Peyer's patch (tissue), 4 donors: ENCODE data around the gene UNC13C. TPM values are rescaled to one million over a fixed set of nuclear protein-coding genes. Genes with fewer than 3 reads are reported as not detected.

Source experiments
- DNase-seq, 3 donors: peaks; one replicate each; pipeline ENCODE4 v3.0.0-alpha.2; 2017 to 2019
- H3K27ac ChIP-seq, 4 donors: fragments of 200-600 bp; sonication (generic); one replicate each; pipeline ENCODE4 v1.5.1; 2016 to 2019
- H3K27me3 ChIP-seq, 2 donors: fragments of 200-600 bp; sonication (generic); one replicate each; pipeline ENCODE4 v1.5.1; 2019
- H3K36me3 ChIP-seq, 3 donors: fragments of 200-600 bp; sonication (generic); one replicate each; pipeline ENCODE4 v1.5.1; 2016 to 2019
- H3K4me1 ChIP-seq, 4 donors: fragments of 200-600 bp; sonication (generic); one replicate each; pipeline ENCODE4 v1.5.1; 2016 to 2019
- H3K4me3 ChIP-seq, 4 donors: fragments of 200-600 bp; sonication (generic); 1 replicate in 3 of 4; 2 replicates in 1 of 4; pipeline ENCODE4 v1.5.1; 2016 to 2019; ENCODE audit warnings: mild to moderate bottlenecking in 1 of 4
- H3K9me3 ChIP-seq, 4 donors: fragments of 200-600 bp; sonication (generic); one replicate each; pipeline ENCODE4 v1.5.1; 2016 to 2019; ENCODE audit warnings: mild to moderate bottlenecking in 1 of 4
- POLR2A ChIP-seq, 2 donors: fragments of 450-650 bp; IDR thresholded peaks; one replicate each; pipeline ENCODE4 v1.5.1; 2017; ENCODE audit warnings: antibody characterized with exemption in 2 of 2, mild to moderate bottlenecking in 2 of 2, moderate library complexity in 2 of 2
- total RNA-seq, 4 donors: library from RNA; depleted of rRNA; stranded (reverse); fragments of >200 nt; gene quantifications; one replicate each; pipeline ENCODE4 v1.1.0, GENCODE V29; 2016
- TF ChIP-seq, protein P1 (sequence below), 6 experiments: fragments of 450-650 bp in 4 of 6; fragments of 200-600 bp in 2 of 6; sonication (generic) in 1 of 6; IDR thresholded peaks; one replicate each; pipeline ENCODE4 v1.5.1; 2017 to 2019; ENCODE audit warnings: antibody characterized with exemption in 6 of 6, mild to moderate bottlenecking in 3 of 6, moderate library complexity in 1 of 6

The UNC13C gene
- total RNA-seq, 4 donors from 2014 or later = under 0.01 to 3.3 (median 0.35) TPM

DNA sequence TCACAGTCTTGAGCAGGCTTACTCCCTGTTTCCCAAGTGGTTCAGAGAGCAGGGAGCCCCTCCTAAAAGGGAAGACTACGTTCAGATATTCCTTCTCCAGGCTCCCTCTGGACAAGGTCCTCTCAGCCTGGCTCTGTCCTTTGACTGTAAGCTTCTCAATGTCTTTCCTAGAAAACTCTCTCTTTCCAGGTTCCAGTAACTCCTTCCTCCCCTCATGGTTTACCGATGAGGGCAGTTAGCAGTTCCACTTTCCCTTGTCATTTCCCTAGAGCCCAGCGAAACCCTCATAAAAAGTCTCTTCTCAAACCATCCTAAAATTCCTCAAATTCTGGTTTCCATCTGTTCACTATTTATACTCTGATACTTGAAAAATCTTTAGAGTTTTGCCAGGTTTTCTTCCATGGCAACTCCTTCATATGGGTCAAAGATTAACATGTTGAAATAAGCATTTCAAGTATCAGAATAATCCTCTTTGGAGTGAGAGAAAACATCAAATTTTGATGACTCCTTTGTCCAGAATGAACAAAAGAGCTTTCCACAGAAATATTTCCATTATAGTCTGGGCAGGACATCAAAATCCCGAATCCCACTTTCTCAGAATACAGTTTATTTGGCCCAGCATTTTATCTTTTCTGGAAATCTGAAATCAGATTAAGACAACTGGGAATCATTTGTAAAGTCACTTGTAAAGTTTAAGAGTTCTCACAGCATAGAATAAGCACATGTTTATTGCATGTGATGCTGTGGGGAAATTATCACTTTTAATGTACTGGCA is 599.4 kb downstream of the UNC13C start:
- H3K27me3 ChIP-seq = no peaks in the 10 kb centered on the region
- H3K9me3 ChIP-seq = peaks cover 0 to 2% (median 0%) of the 10 kb centered on the region in 4 donors
- no peak overlapping the region for H3K27ac ChIP-seq
- TF ChIP-seq, protein P1, sequence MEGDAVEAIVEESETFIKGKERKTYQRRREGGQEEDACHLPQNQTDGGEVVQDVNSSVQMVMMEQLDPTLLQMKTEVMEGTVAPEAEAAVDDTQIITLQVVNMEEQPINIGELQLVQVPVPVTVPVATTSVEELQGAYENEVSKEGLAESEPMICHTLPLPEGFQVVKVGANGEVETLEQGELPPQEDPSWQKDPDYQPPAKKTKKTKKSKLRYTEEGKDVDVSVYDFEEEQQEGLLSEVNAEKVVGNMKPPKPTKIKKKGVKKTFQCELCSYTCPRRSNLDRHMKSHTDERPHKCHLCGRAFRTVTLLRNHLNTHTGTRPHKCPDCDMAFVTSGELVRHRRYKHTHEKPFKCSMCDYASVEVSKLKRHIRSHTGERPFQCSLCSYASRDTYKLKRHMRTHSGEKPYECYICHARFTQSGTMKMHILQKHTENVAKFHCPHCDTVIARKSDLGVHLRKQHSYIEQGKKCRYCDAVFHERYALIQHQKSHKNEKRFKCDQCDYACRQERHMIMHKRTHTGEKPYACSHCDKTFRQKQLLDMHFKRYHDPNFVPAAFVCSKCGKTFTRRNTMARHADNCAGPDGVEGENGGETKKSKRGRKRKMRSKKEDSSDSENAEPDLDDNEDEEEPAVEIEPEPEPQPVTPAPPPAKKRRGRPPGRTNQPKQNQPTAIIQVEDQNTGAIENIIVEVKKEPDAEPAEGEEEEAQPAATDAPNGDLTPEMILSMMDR (IDR thresholded peaks at IDR 0.05) = no peak
- no peak for TF ChIP-seq POLR2A (IDR thresholded peaks at IDR 0.05)
- no peaks in the 10 kb centered on the region for H3K4me1 ChIP-seq
- H3K36me3 ChIP-seq = no peaks in the 10 kb centered on the region
- no peak for DNase-seq
- H3K4me3 ChIP-seq = no peak overlapping the region

- H3K4me3 ChIP-seq = no peak overlapping the region
- no peaks in the 10 kb centered on the region for H3K4me1 ChIP-seq
- no peak overlapping the region for H3K27ac ChIP-seq
- TF ChIP-seq POLR2A (IDR thresholded peaks at IDR 0.05) = no peak
- TF ChIP-seq, protein P1 (IDR thresholded peaks at IDR 0.05) = no peak
- H3K27me3 ChIP-seq = no peaks in the 10 kb centered on the region
- no peaks in the 10 kb centered on the region for H3K36me3 ChIP-seq
- DNase-seq = no peak
- H3K9me3 ChIP-seq = no peaks in the 10 kb centered on the region
These were observed 601.6 kb downstream of the UNC13C start for GRCh38 chr15:54579855-54580254.

GRCh38 chr15:54580643-54581042 is 602.4 kb downstream of the UNC13C start:
- H3K4me1 ChIP-seq = no peaks in the 10 kb centered on the region
- H3K9me3 ChIP-seq = no peaks in the 10 kb centered on the region
- no peak overlapping the region for H3K27ac ChIP-seq
- H3K36me3 ChIP-seq = no peaks in the 10 kb centered on the region
- H3K27me3 ChIP-seq = no peaks in the 10 kb centered on the region
- no peak for DNase-seq
- H3K4me3 ChIP-seq = no peak overlapping the region
- TF ChIP-seq POLR2A (IDR thresholded peaks at IDR 0.05) = no peak
- TF ChIP-seq, protein P1 (IDR thresholded peaks at IDR 0.05) = no peak

GRCh38 chr15:54582863-54583643 is 604.8 kb downstream of the UNC13C start:
- no peak for DNase-seq
- Histone ChIP-seq H3K4me3 (no peak overlapping the region), H3K4me1 (no peaks in the 10 kb centered on the region), H3K9me3 (no peaks in the 10 kb centered on the region), H3K27ac (no peak overlapping the region), H3K36me3 (no peaks in the 10 kb centered on the region), H3K27me3 (no peaks in the 10 kb centered on the region)
- TF ChIP-seq, protein P1 (IDR thresholded peaks at IDR 0.05) = no peak
- TF ChIP-seq POLR2A (IDR thresholded peaks at IDR 0.05) = no peak

- TF ChIP-seq POLR2A (IDR thresholded peaks at IDR 0.05) = no peak
- TF ChIP-seq, protein P1 (IDR thresholded peaks at IDR 0.05) = no peak
- DNase-seq = no peak
- no peak overlapping the region for H3K27ac ChIP-seq
- no peaks in the 10 kb centered on the region for H3K36me3 ChIP-seq
- no peaks in the 10 kb centered on the region for H3K27me3 ChIP-seq
- H3K4me3 ChIP-seq = no peak overlapping the region
- no peaks in the 10 kb centered on the region for H3K4me1 ChIP-seq
- no peaks in the 10 kb centered on the region for H3K9me3 ChIP-seq
These were observed 606.8 kb downstream of the UNC13C start for GRCh38 chr15:54585063-54585462.
